Liver (tissue), 3 donors: Measurements from ENCODE around the gene TENT5C.

Source experiments
- EGR1 ChIP-seq, 2 donors: IDR thresholded peaks; 2 replicates each; pipeline ENCODE4 v1.6.1; 2016 to 2018; ENCODE audit warnings: antibody characterized with exemption in 2 of 2, low read depth in 2 of 2
- RAD21 ChIP-seq, 2 donors: IDR thresholded peaks; 2 replicates each; pipeline ENCODE4 v1.6.1; 2016; ENCODE audit warnings: antibody characterized with exemption in 2 of 2, mild to moderate bottlenecking in 2 of 2
- RXRA ChIP-seq, 2 donors: IDR thresholded peaks; 2 replicates each; pipeline ENCODE4 v1.6.1; 2017 to 2018; ENCODE audit warnings: antibody characterized with exemption in 2 of 2, mild to moderate bottlenecking in 1 of 2
- SP1 ChIP-seq: IDR thresholded peaks from 2 replicates; pipeline ENCODE4 v1.6.1; 2018; ENCODE audit warnings: antibody characterized with exemption, mild to moderate bottlenecking
- TAF1 ChIP-seq: conservative IDR thresholded peaks from 2 replicates; pipeline ENCODE4 v1.6.1; 2016; ENCODE audit warnings: antibody characterized with exemption, mild to moderate bottlenecking
- YY1 ChIP-seq: IDR thresholded peaks from 2 replicates; pipeline ENCODE4 v1.6.1; 2016; ENCODE audit warnings: antibody characterized with exemption, mild to moderate bottlenecking
- TF ChIP-seq, protein P1 (sequence below): IDR thresholded peaks from 2 replicates; pipeline ENCODE4 v1.6.1; 2016; ENCODE audit warnings: antibody characterized with exemption
- TF ChIP-seq, protein P2 (sequence below): fragments of 150-350 bp; IDR thresholded peaks from 2 replicates; pipeline ENCODE4 v1.5.1; 2017; ENCODE audit warnings: improper control_type of control experiment, low read depth, low read length; ENCODE audit not compliant: missing input control
- TF ChIP-seq, protein P3 (sequence below): IDR thresholded peaks from 2 replicates; pipeline ENCODE4 v1.6.1; 2016; ENCODE audit warnings: antibody characterized with exemption
- donor health status: healthy.
- donor health status: healthy.

DNA sequence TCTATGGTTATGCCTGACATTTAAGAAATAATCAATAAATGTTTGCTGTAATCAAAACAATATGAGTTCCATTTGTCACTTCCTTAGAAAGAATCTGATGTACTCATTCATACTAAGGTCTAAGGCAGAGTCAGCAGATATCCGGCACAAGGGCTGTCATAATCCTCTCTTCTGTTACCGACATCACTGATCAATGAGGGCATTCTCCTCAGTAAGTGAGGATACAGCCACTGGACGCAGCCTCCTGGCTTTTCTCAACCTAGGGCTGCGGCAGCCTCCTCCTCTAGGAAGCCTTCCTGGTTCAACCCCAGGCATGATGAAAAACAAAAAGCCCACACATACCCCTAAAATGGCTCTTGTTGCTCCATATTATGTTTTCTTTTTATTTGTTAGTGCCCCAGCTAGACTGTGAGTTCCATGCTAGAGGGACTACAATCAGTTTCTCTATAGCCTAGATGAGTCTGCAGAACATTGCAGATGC, 40.7 kb upstream of the TENT5C start:
- TF ChIP-seq, protein P1, sequence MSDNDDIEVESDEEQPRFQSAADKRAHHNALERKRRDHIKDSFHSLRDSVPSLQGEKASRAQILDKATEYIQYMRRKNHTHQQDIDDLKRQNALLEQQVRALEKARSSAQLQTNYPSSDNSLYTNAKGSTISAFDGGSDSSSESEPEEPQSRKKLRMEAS = no peak
- TF ChIP-seq SP1 (no peak), TAF1 (no peak), EGR1 (IDR thresholded peaks at IDR 0.05; ENCODE audit: low read depth in 2 of 2) (no peak), YY1 (no peak), RXRA (IDR thresholded peaks at IDR 0.05) (no peak), RAD21 (IDR thresholded peaks at IDR 0.05) (no peak)
- TF ChIP-seq, protein P2, sequence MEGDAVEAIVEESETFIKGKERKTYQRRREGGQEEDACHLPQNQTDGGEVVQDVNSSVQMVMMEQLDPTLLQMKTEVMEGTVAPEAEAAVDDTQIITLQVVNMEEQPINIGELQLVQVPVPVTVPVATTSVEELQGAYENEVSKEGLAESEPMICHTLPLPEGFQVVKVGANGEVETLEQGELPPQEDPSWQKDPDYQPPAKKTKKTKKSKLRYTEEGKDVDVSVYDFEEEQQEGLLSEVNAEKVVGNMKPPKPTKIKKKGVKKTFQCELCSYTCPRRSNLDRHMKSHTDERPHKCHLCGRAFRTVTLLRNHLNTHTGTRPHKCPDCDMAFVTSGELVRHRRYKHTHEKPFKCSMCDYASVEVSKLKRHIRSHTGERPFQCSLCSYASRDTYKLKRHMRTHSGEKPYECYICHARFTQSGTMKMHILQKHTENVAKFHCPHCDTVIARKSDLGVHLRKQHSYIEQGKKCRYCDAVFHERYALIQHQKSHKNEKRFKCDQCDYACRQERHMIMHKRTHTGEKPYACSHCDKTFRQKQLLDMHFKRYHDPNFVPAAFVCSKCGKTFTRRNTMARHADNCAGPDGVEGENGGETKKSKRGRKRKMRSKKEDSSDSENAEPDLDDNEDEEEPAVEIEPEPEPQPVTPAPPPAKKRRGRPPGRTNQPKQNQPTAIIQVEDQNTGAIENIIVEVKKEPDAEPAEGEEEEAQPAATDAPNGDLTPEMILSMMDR = no peak
- TF ChIP-seq, protein P3, sequence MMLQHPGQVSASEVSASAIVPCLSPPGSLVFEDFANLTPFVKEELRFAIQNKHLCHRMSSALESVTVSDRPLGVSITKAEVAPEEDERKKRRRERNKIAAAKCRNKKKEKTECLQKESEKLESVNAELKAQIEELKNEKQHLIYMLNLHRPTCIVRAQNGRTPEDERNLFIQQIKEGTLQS = no peak
